ENCODE data around the gene SGIP1. TPM values are rescaled to one million over a fixed set of nuclear protein-coding genes. Genes with fewer than 3 reads are reported as not detected.

The SGIP1 gene
- total RNA-seq, 1 donor from 2014 or later = 6.9 TPM

GRCh38 chr1:66506393-66506687 lies 27.6 kb upstream of the SGIP1 start:
- H3K4me3 ChIP-seq (ENCODE audit: low read depth, low read length) = no peak overlapping the region
- no peak for DNase-seq (ENCODE audit: low read depth)
- no peak for TF ChIP-seq CTCF (conservative IDR thresholded peaks at IDR 0.05; ENCODE audit: low read depth, low read length)

GRCh38 chr1:66506991-66507390 lies 27.0 kb upstream of the SGIP1 start:
- H3K4me3 ChIP-seq (ENCODE audit: low read depth, low read length) = no peak overlapping the region
- DNase-seq (ENCODE audit: low read depth) = no peak

GRCh38 chr1:66510407-66510806 lies 23.5 kb upstream of the SGIP1 start:
- no peak for DNase-seq (ENCODE audit: low read depth)
- TF ChIP-seq CTCF (conservative IDR thresholded peaks at IDR 0.05; ENCODE audit: low read depth, low read length) = no peak
- no peak overlapping the region for H3K4me3 ChIP-seq (ENCODE audit: low read depth, low read length)

More at GRCh38 chr1:66506991-66507390, 27.0 kb upstream of the SGIP1 start:
- TF ChIP-seq CTCF (conservative IDR thresholded peaks at IDR 0.05; ENCODE audit: low read depth, low read length) = no peak

- H3K4me3 ChIP-seq (ENCODE audit: low read depth, low read length) = no peak overlapping the region
- no peak for TF ChIP-seq CTCF (conservative IDR thresholded peaks at IDR 0.05; ENCODE audit: low read depth, low read length)
- no peak for DNase-seq (ENCODE audit: low read depth)
Measured at GRCh38 chr1:66511118-66511517, 22.8 kb upstream of the SGIP1 start.

GRCh38 chr1:66517959-66518358 lies 16.0 kb upstream of the SGIP1 start:
- H3K4me3 ChIP-seq (ENCODE audit: low read depth, low read length) = no peak overlapping the region
- no peak for TF ChIP-seq CTCF (conservative IDR thresholded peaks at IDR 0.05; ENCODE audit: low read depth, low read length)
- no peak for DNase-seq (ENCODE audit: low read depth)

- no peak overlapping the region for H3K4me3 ChIP-seq (ENCODE audit: low read depth, low read length)
- TF ChIP-seq CTCF (conservative IDR thresholded peaks at IDR 0.05; ENCODE audit: low read depth, low read length) = no peak
- DNase-seq (ENCODE audit: low read depth) = no peak
Measured at GRCh38 chr1:66518654-66519053, 15.3 kb upstream of the SGIP1 start.

- H3K4me3 ChIP-seq (ENCODE audit: low read depth, low read length) = no peak overlapping the region
- DNase-seq (ENCODE audit: low read depth) = no peak
- TF ChIP-seq CTCF (conservative IDR thresholded peaks at IDR 0.05; ENCODE audit: low read depth, low read length) = no peak
Measured at GRCh38 chr1:66519992-66520391, 14.0 kb upstream of the SGIP1 start.
